Liver (tissue), 3 donors: ENCODE results near the gene PDYN.

Source experiments
- MAX ChIP-seq: IDR thresholded peaks from 2 replicates; pipeline ENCODE4 v1.6.1; 2016; ENCODE audit warnings: antibody characterized with exemption
- TAF1 ChIP-seq: conservative IDR thresholded peaks from 2 replicates; pipeline ENCODE4 v1.6.1; 2016; ENCODE audit warnings: antibody characterized with exemption, mild to moderate bottlenecking
- YY1 ChIP-seq: IDR thresholded peaks from 2 replicates; pipeline ENCODE4 v1.6.1; 2016; ENCODE audit warnings: antibody characterized with exemption, mild to moderate bottlenecking
- TF ChIP-seq, protein P1 (sequence below): fragments of 150-350 bp; IDR thresholded peaks from 2 replicates; pipeline ENCODE4 v1.5.1; 2017; ENCODE audit warnings: improper control_type of control experiment, low read depth, low read length; ENCODE audit not compliant: missing input control
- donor health status: healthy.
- donor health status: healthy.

GRCh38 chr20:1975291-1975690 lies 18.6 kb downstream of the PDYN start:
- TF ChIP-seq MAX (no peak), YY1 (no peak), TAF1 (no peak)
- TF ChIP-seq, protein P1, sequence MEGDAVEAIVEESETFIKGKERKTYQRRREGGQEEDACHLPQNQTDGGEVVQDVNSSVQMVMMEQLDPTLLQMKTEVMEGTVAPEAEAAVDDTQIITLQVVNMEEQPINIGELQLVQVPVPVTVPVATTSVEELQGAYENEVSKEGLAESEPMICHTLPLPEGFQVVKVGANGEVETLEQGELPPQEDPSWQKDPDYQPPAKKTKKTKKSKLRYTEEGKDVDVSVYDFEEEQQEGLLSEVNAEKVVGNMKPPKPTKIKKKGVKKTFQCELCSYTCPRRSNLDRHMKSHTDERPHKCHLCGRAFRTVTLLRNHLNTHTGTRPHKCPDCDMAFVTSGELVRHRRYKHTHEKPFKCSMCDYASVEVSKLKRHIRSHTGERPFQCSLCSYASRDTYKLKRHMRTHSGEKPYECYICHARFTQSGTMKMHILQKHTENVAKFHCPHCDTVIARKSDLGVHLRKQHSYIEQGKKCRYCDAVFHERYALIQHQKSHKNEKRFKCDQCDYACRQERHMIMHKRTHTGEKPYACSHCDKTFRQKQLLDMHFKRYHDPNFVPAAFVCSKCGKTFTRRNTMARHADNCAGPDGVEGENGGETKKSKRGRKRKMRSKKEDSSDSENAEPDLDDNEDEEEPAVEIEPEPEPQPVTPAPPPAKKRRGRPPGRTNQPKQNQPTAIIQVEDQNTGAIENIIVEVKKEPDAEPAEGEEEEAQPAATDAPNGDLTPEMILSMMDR = no peak
